K562 (cell line): ENCODE measurements around the gene COX7A2. TPM values are rescaled to one million over a fixed set of nuclear protein-coding genes. Genes with fewer than 3 reads are reported as not detected.

Experiments
- CHD4 ChIP-seq: fragments of 200-600 bp; sonication (generic); IDR thresholded peaks from 3 replicates; pipeline ENCODE4 v1.6.1; 2012; ENCODE audit warnings: low read depth, mild to moderate bottlenecking, mixed read lengths, low read length, inconsistent platforms; ENCODE audit not compliant: insufficient read depth, insufficient replicate concordance, poor library complexity, severe bottlenecking
- FOSL1 ChIP-seq: fragments of 200-800 bp; sonication (Bioruptor generic); conservative IDR thresholded peaks from 2 replicates; pipeline ENCODE4 v1.6.1; 2016; ENCODE audit warnings: missing genetic modification characterization, missing compliant biosample characterization
- NRF1 ChIP-seq, 2 experiments: fragments of 450-650 bp; IDR thresholded peaks in 1 of 2; conservative IDR thresholded peaks in 1 of 2; 2 replicates each; pipeline ENCODE4 v1.6.1; 2014; ENCODE audit warnings: mild to moderate bottlenecking in 2 of 2
- PML ChIP-seq: IDR thresholded peaks from 2 replicates; pipeline ENCODE4 v1.6.1; 2012; ENCODE audit warnings: low read length, inconsistent platforms
- RCOR1 ChIP-seq, 2 experiments: IDR thresholded peaks; 2 replicates each; pipeline ENCODE4 v1.6.1; 2012; ENCODE audit warnings: low read depth in 2 of 2, low read length in 2 of 2, borderline replicate concordance in 1 of 2, improper control_type of control experiment in 1 of 2
- SIN3B ChIP-seq: fragments of 450-650 bp; IDR thresholded peaks from 2 replicates; pipeline ENCODE4 v1.6.1; 2017; ENCODE audit warnings: low read depth, mild to moderate bottlenecking, moderate library complexity
- SMAD1 ChIP-seq: fragments of 150-350 bp; IDR thresholded peaks from 2 replicates; pipeline ENCODE4 v1.6.1; 2014; ENCODE audit warnings: low read length, low read depth; ENCODE audit not compliant: partially characterized antibody
- YY1 ChIP-seq, 3 experiments: IDR thresholded peaks; 2 replicates each; pipeline ENCODE4 v1.6.1; 2011; ENCODE audit warnings: low read length in 2 of 3, mild to moderate bottlenecking in 2 of 3, moderate library complexity in 2 of 3, borderline replicate concordance in 1 of 3, control low read depth in 1 of 3, low read depth in 1 of 3; ENCODE audit not compliant: insufficient read depth in 3 of 3, insufficient replicate concordance in 2 of 3, control insufficient read depth in 1 of 3, insufficient read length in 1 of 3; ENCODE audit errors: extremely low read depth in 1 of 3
- polyA plus RNA-seq, 8 experiments: library from polyadenylated mRNA; depleted of rRNA in 4 of 8; stranded (reverse) in 5 of 8; unstranded in 3 of 8; fragments of >200 nt; fragmentation: Nextera tagmentation in 2 of 8; fragmentation: Illumina TruSeq in 1 of 8; extraction: Ambion mirVana in 2 of 8; extraction: Trizol in 1 of 8; gene quantifications; 2 replicates each; pipeline versions ENCODE4 v1.2.1 to v1.2.3, GENCODE V29; 2011 to 2014; ENCODE audit warnings: inconsistent platforms in 1 of 8, missing spikeins in 1 of 8
- total RNA-seq, 7 experiments: library from RNA; depleted of rRNA in 6 of 7; stranded (reverse); fragments of >200 nt in 6 of 7; fragmentation: Illumina TruSeq in 2 of 7; extraction: Trizol in 2 of 7; gene quantifications; 2 replicates each; pipeline versions ENCODE4 v1.2.1 to v1.2.3, GENCODE V29; 2011 to 2021; ENCODE audit warnings: low replicate concordance in 1 of 7
- TF ChIP-seq, protein P1 (sequence below): fragments of 450-650 bp; IDR thresholded peaks from 2 replicates; pipeline ENCODE4 v1.6.1; 2016; ENCODE audit warnings: low read depth
- TF ChIP-seq, protein P2 (sequence below): fragments of 450-650 bp; IDR thresholded peaks from 2 replicates; pipeline ENCODE4 v1.6.1; 2016
- TF ChIP-seq, protein P3 (sequence below): fragments of 450-650 bp; IDR thresholded peaks from 2 replicates; pipeline ENCODE4 v1.6.1; 2016; ENCODE audit warnings: antibody characterized with exemption
- TF ChIP-seq, protein P4 (sequence below): fragments of 450-650 bp; IDR thresholded peaks from 2 replicates; pipeline ENCODE4 v1.7.0; 2016; ENCODE audit warnings: borderline replicate concordance

Gene COX7A2
- total and polyA plus RNA-seq, 9 of the 15 experiments (the other 6 are each of a cell fraction or from before 2014, with no cell fraction given), result 234 to 2,216 (median 585) TPM

DNA sequence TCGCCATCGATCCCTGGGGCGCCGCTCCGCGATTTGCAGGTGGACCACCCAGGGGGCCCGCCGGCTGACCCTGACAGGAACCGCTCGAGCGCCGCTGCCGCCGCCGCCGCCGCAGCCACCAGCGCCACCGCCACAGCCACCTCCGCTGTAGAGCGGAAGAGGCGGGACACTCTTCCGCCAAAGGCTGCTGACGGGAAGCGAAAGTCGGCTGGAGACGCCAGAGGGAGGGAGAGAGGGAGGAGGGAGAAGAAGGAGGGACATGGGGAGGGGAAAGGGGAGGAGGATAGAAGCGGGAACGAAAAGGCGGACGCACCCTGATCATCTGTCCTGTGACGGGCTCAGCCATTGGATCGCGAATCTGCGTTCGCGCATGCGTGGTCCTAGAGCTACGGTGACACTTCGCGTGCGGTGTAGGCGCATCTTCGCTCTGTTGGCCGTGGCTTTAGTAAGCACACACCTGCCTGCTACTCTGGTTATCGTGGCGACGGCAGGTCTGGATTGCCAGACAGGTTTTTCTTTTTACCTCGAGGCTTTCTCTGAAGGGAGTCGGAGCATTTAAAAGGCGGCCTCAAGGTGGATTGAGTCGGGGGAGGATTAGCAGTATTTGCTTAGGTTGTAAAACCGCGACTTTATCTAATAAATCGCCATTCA, 41.2 kb upstream of the COX7A2 start, which contains the start of gene TMEM30A (continued):
- TF ChIP-seq, protein P1, sequence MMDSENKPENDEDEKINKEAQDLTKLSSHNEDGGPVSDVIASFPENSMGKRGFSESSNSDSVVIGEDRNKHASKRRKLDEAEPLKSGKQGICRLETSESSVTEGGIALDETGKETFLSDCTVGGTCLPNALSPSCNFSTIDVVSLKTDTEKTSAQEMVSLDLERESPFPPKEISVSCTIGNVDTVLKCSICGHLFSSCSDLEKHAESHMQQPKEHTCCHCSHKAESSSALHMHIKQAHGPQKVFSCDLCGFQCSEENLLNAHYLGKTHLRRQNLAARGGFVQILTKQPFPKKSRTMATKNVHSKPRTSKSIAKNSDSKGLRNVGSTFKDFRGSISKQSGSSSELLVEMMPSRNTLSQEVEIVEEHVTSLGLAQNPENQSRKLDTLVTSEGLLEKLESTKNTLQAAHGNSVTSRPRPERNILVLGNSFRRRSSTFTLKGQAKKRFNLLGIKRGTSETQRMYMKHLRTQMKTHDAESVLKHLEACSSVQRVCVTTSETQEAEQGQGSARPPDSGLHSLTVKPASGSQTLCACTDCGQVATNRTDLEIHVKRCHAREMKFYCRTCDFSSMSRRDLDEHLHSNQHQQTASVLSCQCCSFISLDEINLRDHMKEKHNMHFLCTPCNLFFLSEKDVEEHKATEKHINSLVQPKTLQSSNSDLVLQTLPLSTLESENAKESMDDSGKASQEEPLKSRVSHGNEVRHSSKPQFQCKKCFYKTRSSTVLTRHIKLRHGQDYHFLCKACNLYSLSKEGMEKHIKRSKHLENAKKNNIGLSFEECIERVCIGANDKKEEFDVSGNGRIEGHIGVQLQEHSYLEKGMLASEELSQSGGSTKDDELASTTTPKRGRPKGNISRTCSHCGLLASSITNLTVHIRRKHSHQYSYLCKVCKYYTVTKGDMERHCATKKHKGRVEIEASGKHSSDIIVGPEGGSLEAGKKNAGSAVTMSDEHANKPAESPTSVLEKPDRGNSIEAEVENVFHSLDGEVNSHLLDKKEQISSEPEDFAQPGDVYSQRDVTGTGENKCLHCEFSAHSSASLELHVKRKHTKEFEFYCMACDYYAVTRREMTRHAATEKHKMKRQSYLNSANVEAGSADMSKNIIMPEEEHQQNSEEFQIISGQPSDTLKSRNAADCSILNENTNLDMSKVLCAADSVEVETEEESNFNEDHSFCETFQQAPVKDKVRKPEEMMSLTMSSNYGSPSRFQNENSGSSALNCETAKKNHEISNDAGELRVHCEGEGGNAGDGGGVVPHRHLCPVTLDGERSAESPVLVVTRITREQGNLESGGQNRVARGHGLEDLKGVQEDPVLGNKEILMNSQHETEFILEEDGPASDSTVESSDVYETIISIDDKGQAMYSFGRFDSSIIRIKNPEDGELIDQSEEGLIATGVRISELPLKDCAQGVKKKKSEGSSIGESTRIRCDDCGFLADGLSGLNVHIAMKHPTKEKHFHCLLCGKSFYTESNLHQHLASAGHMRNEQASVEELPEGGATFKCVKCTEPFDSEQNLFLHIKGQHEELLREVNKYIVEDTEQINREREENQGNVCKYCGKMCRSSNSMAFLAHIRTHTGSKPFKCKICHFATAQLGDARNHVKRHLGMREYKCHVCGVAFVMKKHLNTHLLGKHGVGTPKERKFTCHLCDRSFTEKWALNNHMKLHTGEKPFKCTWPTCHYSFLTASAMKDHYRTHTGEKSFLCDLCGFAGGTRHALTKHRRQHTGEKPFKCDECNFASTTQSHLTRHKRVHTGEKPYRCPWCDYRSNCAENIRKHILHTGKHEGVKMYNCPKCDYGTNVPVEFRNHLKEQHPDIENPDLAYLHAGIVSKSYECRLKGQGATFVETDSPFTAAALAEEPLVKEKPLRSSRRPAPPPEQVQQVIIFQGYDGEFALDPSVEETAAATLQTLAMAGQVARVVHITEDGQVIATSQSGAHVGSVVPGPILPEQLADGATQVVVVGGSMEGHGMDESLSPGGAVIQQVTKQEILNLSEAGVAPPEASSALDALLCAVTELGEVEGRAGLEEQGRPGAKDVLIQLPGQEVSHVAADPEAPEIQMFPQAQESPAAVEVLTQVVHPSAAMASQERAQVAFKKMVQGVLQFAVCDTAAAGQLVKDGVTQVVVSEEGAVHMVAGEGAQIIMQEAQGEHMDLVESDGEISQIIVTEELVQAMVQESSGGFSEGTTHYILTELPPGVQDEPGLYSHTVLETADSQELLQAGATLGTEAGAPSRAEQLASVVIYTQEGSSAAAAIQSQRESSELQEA, result peak; percentile 78
- peak; percentile 56 for TF ChIP-seq SIN3B
- TF ChIP-seq NRF1 (conservative IDR thresholded peaks at IDR 0.05 in 1 of 2, IDR thresholded peaks at IDR 0.05 in 1 of 2), result peak; percentile 91 to 93
- TF ChIP-seq PML, result peak; percentile 61
- TF ChIP-seq, protein P2, sequence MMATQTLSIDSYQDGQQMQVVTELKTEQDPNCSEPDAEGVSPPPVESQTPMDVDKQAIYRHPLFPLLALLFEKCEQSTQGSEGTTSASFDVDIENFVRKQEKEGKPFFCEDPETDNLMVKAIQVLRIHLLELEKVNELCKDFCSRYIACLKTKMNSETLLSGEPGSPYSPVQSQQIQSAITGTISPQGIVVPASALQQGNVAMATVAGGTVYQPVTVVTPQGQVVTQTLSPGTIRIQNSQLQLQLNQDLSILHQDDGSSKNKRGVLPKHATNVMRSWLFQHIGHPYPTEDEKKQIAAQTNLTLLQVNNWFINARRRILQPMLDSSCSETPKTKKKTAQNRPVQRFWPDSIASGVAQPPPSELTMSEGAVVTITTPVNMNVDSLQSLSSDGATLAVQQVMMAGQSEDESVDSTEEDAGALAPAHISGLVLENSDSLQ, result peak; percentile 91
- TF ChIP-seq, protein P3, sequence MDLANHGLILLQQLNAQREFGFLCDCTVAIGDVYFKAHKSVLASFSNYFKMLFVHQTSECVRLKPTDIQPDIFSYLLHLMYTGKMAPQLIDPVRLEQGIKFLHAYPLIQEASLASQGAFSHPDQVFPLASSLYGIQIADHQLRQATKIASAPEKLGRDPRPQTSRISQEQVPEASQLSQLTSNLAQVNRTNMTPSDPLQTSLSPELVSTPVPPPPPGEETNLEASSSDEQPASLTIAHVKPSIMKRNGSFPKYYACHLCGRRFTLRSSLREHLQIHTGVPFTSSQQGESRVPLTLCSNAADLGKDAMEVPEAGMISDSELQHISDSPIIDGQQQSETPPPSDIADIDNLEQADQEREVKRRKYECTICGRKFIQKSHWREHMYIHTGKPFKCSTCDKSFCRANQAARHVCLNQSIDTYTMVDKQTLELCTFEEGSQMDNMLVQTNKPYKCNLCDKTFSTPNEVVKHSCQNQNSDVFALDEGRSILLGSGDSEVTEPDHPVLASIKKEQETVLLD, result peak; percentile 87
- peak in 1 of 2 experiments; percentile 51; a peak in 2 of 4 replicates for TF ChIP-seq RCOR1 (IDR thresholded peaks at IDR 0.05; ENCODE audit: borderline replicate concordance in 1 of 2, low read depth in 2 of 2, low read length in 2 of 2)
- peak; percentile 13 for TF ChIP-seq CHD4
- TF ChIP-seq YY1 (IDR thresholded peaks at IDR 0.05; ENCODE audit: borderline replicate concordance in 1 of 3, control insufficient read depth in 1 of 3, extremely low read depth in 1 of 3, insufficient read depth in 3 of 3, insufficient read length in 1 of 3, insufficient replicate concordance in 2 of 3, low read depth in 1 of 3, low read length in 2 of 3), result peak in 2 of 3 experiments; percentile 44 to 51
- TF ChIP-seq SMAD1, result peak; percentile 37
- TF ChIP-seq, protein P4, sequence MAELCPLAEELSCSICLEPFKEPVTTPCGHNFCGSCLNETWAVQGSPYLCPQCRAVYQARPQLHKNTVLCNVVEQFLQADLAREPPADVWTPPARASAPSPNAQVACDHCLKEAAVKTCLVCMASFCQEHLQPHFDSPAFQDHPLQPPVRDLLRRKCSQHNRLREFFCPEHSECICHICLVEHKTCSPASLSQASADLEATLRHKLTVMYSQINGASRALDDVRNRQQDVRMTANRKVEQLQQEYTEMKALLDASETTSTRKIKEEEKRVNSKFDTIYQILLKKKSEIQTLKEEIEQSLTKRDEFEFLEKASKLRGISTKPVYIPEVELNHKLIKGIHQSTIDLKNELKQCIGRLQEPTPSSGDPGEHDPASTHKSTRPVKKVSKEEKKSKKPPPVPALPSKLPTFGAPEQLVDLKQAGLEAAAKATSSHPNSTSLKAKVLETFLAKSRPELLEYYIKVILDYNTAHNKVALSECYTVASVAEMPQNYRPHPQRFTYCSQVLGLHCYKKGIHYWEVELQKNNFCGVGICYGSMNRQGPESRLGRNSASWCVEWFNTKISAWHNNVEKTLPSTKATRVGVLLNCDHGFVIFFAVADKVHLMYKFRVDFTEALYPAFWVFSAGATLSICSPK, result no peak
- TF ChIP-seq FOSL1 (tag), result 0 out of 2 replicates have a peak, but pooled peaks have one; percentile 9
